Stomach smooth muscle (tissue), 2 donors: ENCODE measurements around the gene EML1.

Experiments
- H3K27ac ChIP-seq: one replicate; pipeline ENCODE4 v1.7.0; 2013; ENCODE audit warnings: mild to moderate bottlenecking, low read length, inconsistent platforms
- H3K27me3 ChIP-seq, 2 donors: one replicate each; pipeline ENCODE4 v1.7.0; 2013; ENCODE audit warnings: low read length in 2 of 2; ENCODE audit not compliant: insufficient read depth in 2 of 2, control insufficient read depth in 1 of 2
- H3K36me3 ChIP-seq, 2 donors: one replicate each; pipeline ENCODE4 v1.7.0; 2013; ENCODE audit warnings: low read length in 2 of 2; ENCODE audit not compliant: control insufficient read depth in 2 of 2, insufficient read depth in 2 of 2
- H3K4me1 ChIP-seq: one replicate; pipeline ENCODE4 v1.7.0; 2013; ENCODE audit warnings: low read length; ENCODE audit not compliant: control insufficient read depth, insufficient read depth
- H3K4me3 ChIP-seq, 2 donors: one replicate each; pipeline ENCODE4 v1.7.0; 2013; ENCODE audit warnings: low read length in 2 of 2
- H3K9ac ChIP-seq, 2 donors: one replicate each; pipeline ENCODE4 v1.7.0; 2013; ENCODE audit warnings: low read length in 2 of 2, mild to moderate bottlenecking in 1 of 2
- H3K9me3 ChIP-seq, 2 donors: one replicate each; pipeline ENCODE4 v1.7.0; 2013; ENCODE audit warnings: low read length in 2 of 2; ENCODE audit not compliant: control insufficient read depth in 2 of 2
- donor health status: healthy.
- donor health status: Pancreatic carcinoma.

EML1 gene

DNA sequence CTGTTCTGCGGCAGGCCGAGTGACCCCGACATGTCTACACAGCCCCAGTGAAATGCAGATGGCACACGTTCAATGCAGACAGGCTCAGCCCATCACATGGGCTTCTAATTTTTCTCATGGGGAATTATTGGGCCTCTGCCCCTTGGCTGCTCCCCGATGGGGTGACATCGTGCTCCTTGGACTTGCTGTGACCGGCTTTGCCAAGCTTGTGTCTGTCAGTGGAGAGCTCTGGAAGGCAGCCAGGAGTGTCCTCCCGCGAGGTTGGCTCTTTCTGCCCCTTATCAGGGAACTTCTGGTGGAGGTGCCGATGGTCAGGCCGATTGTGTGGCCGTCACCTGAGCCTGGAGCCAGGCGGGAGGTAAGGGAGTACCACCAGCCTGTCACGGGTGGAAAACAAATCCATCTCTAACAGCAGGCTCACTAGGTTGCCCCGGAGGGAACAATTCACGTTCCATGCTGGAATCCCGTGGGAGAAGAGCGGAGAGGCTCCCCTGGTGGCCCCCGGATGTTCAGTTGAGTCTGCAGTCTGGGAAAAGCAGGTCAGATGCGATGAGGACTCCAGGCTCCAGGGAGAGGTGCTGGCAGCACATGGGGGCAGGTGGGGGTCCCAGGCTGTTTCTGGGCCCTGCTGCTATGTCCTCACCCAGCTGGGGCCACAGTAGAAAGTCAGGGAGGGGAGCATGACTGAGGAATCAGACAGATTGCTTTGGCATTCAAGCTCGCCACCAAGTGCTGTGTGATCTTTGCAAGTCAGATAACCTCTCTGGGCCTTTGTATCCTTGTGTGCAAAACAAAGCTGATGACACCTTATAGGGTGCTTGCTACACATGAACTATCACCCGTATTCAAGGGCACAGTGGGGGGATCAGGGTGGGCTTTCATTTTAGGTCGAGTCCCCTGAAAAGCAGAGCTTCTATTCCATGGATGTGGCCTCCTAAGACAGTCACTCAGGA, 43.2 kb upstream of the EML1 start:
- Histone ChIP-seq H3K9me3 (no peaks in the 10 kb centered on the region), H3K36me3 (no peaks in the 10 kb centered on the region), H3K27me3 (no peaks in the 10 kb centered on the region), H3K4me1 (peaks cover 96% of the 10 kb centered on the region), H3K27ac (peak overlapping the region; percentile 91), H3K4me3 (peak overlapping the region in 1 of 2 donors; percentile 52), H3K9ac (peak overlapping the region; percentile 19 to 47)

GRCh38 chr14:99750746-99751450, 42.3 kb upstream of the EML1 start:
- peak overlapping the region; percentile 91 for H3K27ac ChIP-seq
- H3K9ac ChIP-seq, result peak overlapping the region in 1 of 2 donors; percentile 29
- H3K4me1 ChIP-seq, result peaks cover 97% of the 10 kb centered on the region
- H3K27me3 ChIP-seq, result no peaks in the 10 kb centered on the region
- H3K36me3 ChIP-seq, result no peaks in the 10 kb centered on the region
- H3K9me3 ChIP-seq, result no peaks in the 10 kb centered on the region
- no peak overlapping the region for H3K4me3 ChIP-seq

DNA sequence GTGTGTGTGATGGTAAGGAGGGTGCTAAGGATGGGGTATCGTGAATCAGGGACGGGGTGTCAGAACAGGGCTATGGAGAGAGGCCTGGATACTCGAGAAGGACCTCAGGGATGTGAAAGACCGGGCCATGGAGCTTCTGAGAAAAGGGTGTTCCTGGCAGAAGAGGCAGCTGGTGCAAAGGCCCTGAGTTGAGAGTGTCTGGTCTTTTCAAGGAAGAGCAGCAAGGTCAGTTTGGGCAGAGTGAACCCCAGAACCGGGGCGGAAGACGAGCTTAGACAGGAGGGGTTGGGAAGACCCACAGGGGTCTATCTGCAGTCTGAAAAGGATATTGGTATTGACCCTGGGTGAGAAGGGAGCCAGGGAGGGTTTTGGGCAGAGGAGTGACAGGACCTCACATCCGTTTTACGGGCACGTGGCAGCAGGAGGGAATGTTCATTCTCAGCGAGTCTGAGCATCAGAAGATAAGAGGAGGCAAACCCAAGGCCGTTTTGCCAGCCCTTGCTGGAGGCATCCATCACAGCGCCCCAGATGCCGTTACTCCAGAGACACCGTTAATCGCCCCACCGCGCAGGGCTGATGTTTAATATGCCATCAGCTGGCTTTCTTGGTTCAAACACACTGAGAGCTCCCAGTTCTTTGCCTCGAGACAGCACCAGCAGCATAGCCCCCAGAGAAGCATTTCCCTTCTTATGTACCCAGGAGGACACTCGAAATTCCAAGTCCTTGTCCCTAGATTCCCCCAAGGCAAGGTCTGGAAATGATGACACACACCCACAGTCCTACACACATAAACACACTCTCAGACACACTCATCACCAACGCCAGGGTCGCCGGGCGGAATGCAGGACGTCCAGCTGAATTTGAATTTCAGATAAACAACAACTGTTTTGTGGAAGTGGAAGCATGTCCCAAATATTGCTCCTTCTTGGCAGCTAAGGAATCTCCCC, 41.4 kb upstream of the EML1 start:
- Histone ChIP-seq H3K27me3 (no peaks in the 10 kb centered on the region), H3K27ac (peak overlapping the region; percentile 91), H3K36me3 (no peaks in the 10 kb centered on the region), H3K4me1 (peaks cover 97% of the 10 kb centered on the region), H3K9ac (peak overlapping the region; percentile 21 to 45), H3K9me3 (no peaks in the 10 kb centered on the region), H3K4me3 (peak overlapping the region in 1 of 2 donors; percentile 40)

DNA sequence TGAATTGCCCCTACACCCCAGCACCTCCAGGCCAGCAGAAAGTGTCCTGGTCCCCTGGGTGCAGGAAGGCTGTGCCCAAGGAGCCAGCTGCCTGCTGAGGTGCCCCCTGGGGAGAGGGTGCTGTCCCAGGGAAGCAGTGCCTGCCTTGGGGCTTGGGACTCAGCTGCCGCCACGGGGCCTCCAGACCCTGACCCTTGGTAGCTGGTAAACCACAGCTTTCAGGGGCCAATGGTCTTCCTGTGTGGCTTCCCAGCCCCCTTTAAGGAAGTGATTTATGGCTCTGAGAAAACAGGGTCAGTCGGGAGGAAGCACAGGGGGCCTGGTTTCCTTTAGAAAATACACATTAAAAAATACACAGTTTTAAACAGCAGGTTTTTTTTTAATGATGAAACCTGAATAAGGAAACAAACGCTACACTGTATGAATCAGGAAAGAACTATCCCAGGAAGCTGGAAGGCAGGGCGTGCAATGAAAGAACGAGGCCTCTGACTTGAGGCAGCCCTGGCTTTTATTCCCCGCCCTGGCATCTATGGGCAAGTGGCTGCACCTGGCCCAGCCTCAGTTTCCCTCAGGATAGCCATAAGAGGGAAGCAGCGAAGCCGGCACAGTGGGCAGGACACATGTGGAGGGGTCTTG, 40.6 kb upstream of the EML1 start:
- Histone ChIP-seq H3K27me3 (no peaks in the 10 kb centered on the region), H3K27ac (peak overlapping the region; percentile 91), H3K4me3 (peak overlapping the region in 1 of 2 donors; percentile 40), H3K9ac (peak overlapping the region in 1 of 2 donors; percentile 45), H3K4me1 (peaks cover 96% of the 10 kb centered on the region), H3K9me3 (no peaks in the 10 kb centered on the region), H3K36me3 (no peaks in the 10 kb centered on the region)

GRCh38 chr14:99753225-99754140, 39.7 kb upstream of the EML1 start:
- H3K9ac ChIP-seq, result peak overlapping the region; percentile 44 to 47

DNA sequence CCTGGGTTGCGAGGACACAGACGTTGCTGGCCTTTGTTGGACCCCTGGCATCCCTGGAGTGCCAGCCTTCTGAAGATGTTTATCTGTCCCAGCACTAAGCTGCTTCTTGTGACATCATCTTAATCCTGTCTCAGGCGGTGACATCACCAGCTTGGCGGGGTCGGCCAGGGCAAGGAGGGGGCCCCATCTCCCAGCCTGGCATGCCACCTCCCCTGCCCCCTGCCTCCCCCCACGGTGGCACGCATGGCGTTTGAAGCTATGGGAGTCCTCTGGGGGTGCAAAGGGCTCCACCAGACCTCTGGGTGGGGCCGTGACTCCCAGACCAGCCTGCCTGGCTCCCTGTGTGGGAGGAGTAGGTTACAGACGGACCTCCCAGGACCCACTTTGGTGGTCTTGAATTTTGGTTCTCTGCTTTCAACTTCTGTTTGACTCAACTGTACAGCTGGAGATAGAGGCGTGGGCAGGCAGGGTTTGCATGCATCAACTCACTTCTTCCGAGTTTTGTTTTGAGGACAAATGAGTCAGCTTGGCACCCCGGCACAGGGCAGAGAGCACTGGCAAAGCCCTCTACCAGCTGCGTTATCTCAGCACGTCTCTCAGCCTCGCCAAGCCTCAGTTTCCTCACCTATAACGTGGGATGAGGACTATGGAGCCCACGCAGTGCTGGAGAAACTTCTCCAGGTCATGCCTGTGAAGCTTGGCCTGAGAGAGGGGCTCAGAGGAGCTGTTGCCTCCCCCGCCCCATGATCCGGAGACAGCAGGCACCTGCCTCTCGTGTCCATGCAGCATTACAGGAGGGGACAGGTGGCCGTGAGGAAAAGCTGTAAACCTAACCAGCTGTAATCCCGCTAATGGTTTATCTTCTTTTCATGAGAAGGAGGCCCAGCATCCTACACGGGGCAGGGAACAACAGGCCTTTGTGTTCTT, 38.8 kb upstream of the EML1 start:
- Histone ChIP-seq H3K4me3 (peak overlapping the region in 1 of 2 donors; percentile 49), H3K9me3 (no peaks in the 10 kb centered on the region)

More at GRCh38 chr14:99753225-99754140, 39.7 kb upstream of the EML1 start:
- H3K27me3 ChIP-seq, result no peaks in the 10 kb centered on the region
- no peaks in the 10 kb centered on the region for H3K9me3 ChIP-seq
- H3K36me3 ChIP-seq, result no peaks in the 10 kb centered on the region
- H3K4me1 ChIP-seq, result peaks cover 97% of the 10 kb centered on the region
- H3K4me3 ChIP-seq, result no peak overlapping the region
- H3K27ac ChIP-seq, result peak overlapping the region; percentile 79

GRCh38 chr14:99755068-99755405, 38.2 kb upstream of the EML1 start:
- peaks cover 97% of the 10 kb centered on the region for H3K4me1 ChIP-seq
- H3K9me3 ChIP-seq, result no peaks in the 10 kb centered on the region
- no peak overlapping the region for H3K9ac ChIP-seq
- no peaks in the 10 kb centered on the region for H3K36me3 ChIP-seq
- H3K27me3 ChIP-seq, result no peaks in the 10 kb centered on the region
- peak overlapping the region; percentile 79 for H3K27ac ChIP-seq
- H3K4me3 ChIP-seq, result peak overlapping the region in 1 of 2 donors; percentile 49

More for the DNA sequence above, 38.8 kb upstream of the EML1 start:
- no peaks in the 10 kb centered on the region for H3K27me3 ChIP-seq
- H3K27ac ChIP-seq, result peak overlapping the region; percentile 79
- peak overlapping the region in 1 of 2 donors; percentile 44 for H3K9ac ChIP-seq
- peaks cover 97% of the 10 kb centered on the region for H3K4me1 ChIP-seq
- no peaks in the 10 kb centered on the region for H3K36me3 ChIP-seq

GRCh38 chr14:99755629-99756603, 37.3 kb upstream of the EML1 start:
- peak overlapping the region; percentile 79 for H3K27ac ChIP-seq
- H3K4me3 ChIP-seq, result peak overlapping the region in 1 of 2 donors; percentile 49
- H3K27me3 ChIP-seq, result no peaks in the 10 kb centered on the region
- peak overlapping the region; percentile 47 to 55 for H3K9ac ChIP-seq
- peaks cover 97% of the 10 kb centered on the region for H3K4me1 ChIP-seq
- H3K36me3 ChIP-seq, result no peaks in the 10 kb centered on the region
- no peaks in the 10 kb centered on the region for H3K9me3 ChIP-seq
